Adrenal gland (tissue), 5 donors: ENCODE results near the gene PRKD3.

Source experiments
- POLR2A ChIP-seq, 2 donors: fragments of 450-650 bp; IDR thresholded peaks; one replicate each; pipeline ENCODE4 v1.6.1; 2017; ENCODE audit warnings: antibody characterized with exemption in 2 of 2, mild to moderate bottlenecking in 2 of 2, moderate library complexity in 1 of 2
- TF ChIP-seq, protein P1 (sequence below), 6 experiments: fragments of 450-650 bp in 4 of 6; fragments of 200-600 bp in 2 of 6; sonication (generic) in 1 of 6; IDR thresholded peaks; 1 replicate in 5 of 6; 2 replicates in 1 of 6; pipeline versions ENCODE4 v1.5.1 to v1.8.0; 2016 to 2021; ENCODE audit warnings: antibody characterized with exemption in 6 of 6, mild to moderate bottlenecking in 2 of 6, moderate library complexity in 1 of 6
- donor health status: DM: no; HTN: no; CAD: no.

DNA sequence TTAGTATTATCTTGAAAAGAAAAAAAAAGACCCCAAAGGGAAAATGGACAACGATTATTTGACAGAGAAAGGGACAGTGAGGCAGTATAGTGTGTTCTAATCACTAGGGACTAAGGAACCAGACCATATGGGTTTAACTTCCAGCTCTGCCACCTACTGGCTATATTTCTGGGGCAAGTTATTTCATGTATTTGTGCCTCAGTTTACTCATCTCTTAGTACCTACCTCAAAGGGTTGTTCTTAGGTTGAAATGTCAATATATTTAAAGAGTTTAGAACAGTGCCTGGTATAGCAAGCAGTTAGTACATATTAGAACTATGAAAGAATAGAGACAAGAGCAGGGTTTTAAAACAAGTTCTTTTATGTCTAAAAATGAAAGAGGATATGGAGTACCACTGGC, 42.7 kb downstream of the PRKD3 start:
- TF ChIP-seq, protein P1, sequence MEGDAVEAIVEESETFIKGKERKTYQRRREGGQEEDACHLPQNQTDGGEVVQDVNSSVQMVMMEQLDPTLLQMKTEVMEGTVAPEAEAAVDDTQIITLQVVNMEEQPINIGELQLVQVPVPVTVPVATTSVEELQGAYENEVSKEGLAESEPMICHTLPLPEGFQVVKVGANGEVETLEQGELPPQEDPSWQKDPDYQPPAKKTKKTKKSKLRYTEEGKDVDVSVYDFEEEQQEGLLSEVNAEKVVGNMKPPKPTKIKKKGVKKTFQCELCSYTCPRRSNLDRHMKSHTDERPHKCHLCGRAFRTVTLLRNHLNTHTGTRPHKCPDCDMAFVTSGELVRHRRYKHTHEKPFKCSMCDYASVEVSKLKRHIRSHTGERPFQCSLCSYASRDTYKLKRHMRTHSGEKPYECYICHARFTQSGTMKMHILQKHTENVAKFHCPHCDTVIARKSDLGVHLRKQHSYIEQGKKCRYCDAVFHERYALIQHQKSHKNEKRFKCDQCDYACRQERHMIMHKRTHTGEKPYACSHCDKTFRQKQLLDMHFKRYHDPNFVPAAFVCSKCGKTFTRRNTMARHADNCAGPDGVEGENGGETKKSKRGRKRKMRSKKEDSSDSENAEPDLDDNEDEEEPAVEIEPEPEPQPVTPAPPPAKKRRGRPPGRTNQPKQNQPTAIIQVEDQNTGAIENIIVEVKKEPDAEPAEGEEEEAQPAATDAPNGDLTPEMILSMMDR (IDR thresholded peaks at IDR 0.05), result no peak
- no peak for TF ChIP-seq POLR2A (IDR thresholded peaks at IDR 0.05)
